WI38 (cell line): Measurements from ENCODE around the gene GAS2.
"Not testable (repeated sequence)": the region's sequence is repeated elsewhere in the genome, so short reads cannot be mapped to it uniquely, and the experiment has no call there.

Experiments used
- H3K4me3 ChIP-seq: 2 replicates; pipeline ENCODE4 v1.5.1; 2011; ENCODE audit warnings: low read depth, mild to moderate bottlenecking, control low read depth, low read length
- TF ChIP-seq, protein P1 (sequence below): IDR thresholded peaks from 2 replicates; pipeline ENCODE4 v1.5.1; 2012; ENCODE audit warnings: low read depth, mild to moderate bottlenecking, control low read depth, low read length

GAS2 gene

DNA sequence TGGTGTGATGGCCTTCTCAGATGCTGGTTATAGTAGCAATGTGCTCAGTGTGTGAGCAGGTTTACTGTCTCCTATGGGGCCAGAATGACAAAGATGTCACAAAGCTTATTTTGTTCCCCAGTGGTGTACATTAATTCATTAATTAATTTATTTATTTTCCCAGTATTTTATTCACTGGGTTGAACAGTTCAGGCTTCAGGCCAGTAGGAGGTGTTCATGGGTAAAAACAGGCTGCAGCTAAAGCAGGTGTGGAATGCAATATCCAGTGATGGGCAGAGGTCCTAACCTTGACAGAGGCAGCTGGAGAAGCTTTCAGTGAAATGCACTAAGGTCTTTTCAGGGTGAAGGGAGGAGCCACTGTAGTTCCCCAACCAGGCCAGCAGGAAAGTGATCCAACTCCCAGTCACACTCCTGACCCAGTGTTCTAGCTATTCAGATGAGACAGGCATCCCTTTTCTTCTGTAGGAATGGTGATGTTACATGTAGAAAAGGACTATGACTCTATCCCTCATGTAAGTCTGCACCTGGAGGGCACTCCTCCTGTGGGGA, 33.0 kb upstream of the GAS2 start:
- no peak overlapping the region for H3K4me3 ChIP-seq
- TF ChIP-seq, protein P1, sequence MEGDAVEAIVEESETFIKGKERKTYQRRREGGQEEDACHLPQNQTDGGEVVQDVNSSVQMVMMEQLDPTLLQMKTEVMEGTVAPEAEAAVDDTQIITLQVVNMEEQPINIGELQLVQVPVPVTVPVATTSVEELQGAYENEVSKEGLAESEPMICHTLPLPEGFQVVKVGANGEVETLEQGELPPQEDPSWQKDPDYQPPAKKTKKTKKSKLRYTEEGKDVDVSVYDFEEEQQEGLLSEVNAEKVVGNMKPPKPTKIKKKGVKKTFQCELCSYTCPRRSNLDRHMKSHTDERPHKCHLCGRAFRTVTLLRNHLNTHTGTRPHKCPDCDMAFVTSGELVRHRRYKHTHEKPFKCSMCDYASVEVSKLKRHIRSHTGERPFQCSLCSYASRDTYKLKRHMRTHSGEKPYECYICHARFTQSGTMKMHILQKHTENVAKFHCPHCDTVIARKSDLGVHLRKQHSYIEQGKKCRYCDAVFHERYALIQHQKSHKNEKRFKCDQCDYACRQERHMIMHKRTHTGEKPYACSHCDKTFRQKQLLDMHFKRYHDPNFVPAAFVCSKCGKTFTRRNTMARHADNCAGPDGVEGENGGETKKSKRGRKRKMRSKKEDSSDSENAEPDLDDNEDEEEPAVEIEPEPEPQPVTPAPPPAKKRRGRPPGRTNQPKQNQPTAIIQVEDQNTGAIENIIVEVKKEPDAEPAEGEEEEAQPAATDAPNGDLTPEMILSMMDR, result no peak

DNA sequence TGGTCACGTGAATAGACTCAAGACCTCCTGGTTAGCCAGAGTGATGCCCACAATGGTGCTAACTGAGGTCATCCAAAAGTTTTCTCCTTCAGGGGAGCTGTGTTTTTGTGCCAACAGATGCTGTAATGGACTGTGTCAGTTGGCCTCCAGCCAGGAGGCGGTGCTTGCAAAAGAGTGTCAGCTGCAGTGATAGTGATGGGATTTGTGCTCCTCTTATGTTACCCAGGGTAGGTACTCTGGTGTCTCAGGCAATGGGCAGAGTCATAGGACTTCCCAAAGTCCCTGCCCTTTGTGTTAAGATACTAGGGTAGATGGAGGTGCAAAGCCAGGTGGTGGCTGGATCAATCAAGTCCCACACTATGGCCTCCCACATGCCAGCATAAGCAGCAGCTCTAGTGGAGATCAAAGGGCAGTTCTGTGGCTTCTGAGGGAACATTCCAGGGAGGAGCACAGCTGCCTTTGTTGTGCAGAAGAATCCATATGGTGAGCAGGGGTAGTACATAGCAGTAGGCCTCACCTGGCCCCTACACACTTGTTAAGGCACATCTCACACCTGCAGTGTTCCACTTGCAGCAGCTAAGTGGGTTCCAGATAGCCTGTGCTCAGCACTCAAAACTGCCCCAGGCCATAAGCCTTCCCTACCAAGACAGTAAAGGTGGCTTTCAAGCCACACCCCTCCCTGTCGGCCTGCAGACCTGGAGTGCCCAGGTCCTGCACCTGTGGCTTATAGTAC, 31.3 kb upstream of the GAS2 start:
- TF ChIP-seq, protein P1, result no peak
- H3K4me3 ChIP-seq, result no peak overlapping the region

DNA sequence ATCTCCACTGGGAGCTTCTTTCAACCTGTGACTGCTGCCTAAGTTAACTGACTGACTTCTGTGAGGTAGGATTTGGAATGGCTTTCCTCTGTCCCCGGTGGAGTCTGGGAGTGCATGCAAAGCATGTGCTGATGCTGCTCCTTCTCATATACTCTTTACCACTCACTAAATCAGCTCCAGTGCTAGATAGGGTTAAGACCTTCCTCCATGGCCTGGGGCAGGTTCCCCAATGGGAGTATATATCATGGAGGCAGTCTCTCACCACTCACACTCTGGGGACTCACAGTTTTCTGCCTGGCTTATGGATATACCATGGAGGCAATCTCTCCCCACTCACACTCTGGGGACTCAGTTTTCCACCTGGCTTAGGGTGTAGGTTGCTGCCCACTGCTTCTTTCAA, 30.7 kb upstream of the GAS2 start:
- TF ChIP-seq, protein P1, result no peak
- H3K4me3 ChIP-seq, result no peak overlapping the region

DNA sequence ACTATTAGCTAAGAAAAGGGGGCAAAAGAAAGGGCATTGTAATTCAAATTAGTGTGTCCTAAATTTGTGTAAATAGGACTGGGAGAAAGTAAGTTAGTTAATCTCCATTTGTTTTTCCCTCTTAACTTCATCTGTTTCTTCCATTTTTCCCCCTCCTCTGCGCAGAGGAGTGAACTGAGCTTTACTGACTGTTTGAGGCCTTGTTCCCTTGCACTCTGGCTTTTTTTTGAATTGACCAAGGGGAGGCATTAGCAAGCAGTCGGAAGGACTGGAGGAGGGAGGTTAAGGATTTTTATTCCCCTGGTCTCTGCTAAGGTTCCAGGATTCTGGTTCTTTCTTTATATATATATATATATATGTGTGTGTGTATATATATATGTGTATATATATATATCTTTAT, 25.5 kb upstream of the GAS2 start:
- TF ChIP-seq, protein P1, result no peak
- H3K4me3 ChIP-seq, result no peak overlapping the region

DNA sequence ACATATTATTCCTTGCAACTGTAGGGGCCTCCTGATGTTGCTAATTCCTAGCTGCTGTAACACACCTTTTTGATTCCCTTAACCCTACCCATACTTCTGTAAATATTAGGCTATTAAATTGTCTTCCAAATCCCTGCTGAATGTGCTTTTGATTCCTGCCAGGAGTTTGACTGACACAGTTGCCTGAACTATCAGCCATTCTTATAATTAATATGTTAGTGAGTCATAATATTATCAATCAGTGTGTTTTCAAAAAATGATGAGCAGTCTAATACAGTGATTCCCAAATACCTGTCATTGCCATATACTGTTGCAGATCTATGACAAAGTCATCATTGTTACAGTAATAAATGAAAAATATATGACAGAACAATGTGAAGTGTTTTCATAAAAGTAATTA, 24.9 kb upstream of the GAS2 start:
- TF ChIP-seq, protein P1, result no peak
- no peak overlapping the region for H3K4me3 ChIP-seq

- not testable (repeated sequence) for H3K4me3 ChIP-seq
Observed at GRCh38 chr11:22652346-22652745, 14.1 kb upstream of the GAS2 start.

DNA sequence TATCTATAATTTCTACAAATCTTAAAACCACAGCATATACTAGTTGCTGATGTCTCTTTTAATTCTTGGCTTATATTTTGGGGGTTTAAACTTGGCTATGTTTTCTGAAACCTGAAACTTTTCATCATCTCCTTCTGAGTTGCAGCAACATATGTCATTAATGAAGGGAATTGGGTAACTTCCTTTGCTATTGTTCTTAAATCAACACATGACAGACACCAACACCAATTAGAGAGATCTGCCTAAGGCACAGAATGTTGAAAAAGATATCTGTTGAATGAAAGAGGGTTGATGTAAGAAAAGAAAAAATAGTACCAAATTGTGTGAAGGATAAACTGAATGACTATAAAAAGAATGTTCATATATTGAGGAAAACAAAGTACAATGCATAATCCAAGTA, 10.3 kb upstream of the GAS2 start:
- TF ChIP-seq, protein P1, result no peak
- H3K4me3 ChIP-seq, result no peak overlapping the region
